Gastrocnemius medialis (tissue), 4 donors: Measurements from ENCODE around the gene DYNC2I2. TPM values are rescaled to one million over a fixed set of nuclear protein-coding genes. Genes with fewer than 3 reads are reported as not detected.

ENCODE experiments used
- ATAC-seq, 2 donors: fragments of 150-250 bp; one replicate each; pipeline ENCODE4 v1.9.1; 2016
- DNase-seq, 2 donors: peaks; one replicate each; pipeline ENCODE4 v3.0.0-alpha.2; 2019
- H3K27ac ChIP-seq, 4 donors: fragments of 200-600 bp; sonication (generic); 1 replicate in 1 of 4; 2 replicates in 3 of 4; pipeline ENCODE4 v1.5.1; 2016 to 2018; ENCODE audit warnings: mild to moderate bottlenecking in 2 of 4, moderate library complexity in 1 of 4
- H3K27me3 ChIP-seq, 3 donors: fragments of 200-600 bp; sonication (generic) in 2 of 3; 1 replicate in 1 of 3; 2 replicates in 2 of 3; pipeline versions ENCODE4 v1.5.1 to v1.6.0; 2016 to 2019; ENCODE audit warnings: mild to moderate bottlenecking in 1 of 3, moderate library complexity in 1 of 3
- H3K36me3 ChIP-seq, 2 donors: fragments of 200-600 bp; sonication (generic) in 1 of 2; one replicate each; pipeline ENCODE4 v1.5.1; 2017 to 2018
- H3K4me1 ChIP-seq, 2 donors: fragments of 200-600 bp; sonication (generic) in 1 of 2; one replicate each; pipeline ENCODE4 v1.5.1; 2016 to 2017; ENCODE audit warnings: mild to moderate bottlenecking in 2 of 2
- H3K4me3 ChIP-seq, 4 donors: fragments of 200-600 bp; sonication (generic) in 3 of 4; 1 replicate in 1 of 4; 2 replicates in 3 of 4; pipeline ENCODE4 v1.5.1; 2016 to 2019; ENCODE audit warnings: mild to moderate bottlenecking in 2 of 4
- H3K9me3 ChIP-seq, 3 donors: fragments of 200-600 bp; sonication (generic) in 2 of 3; 1 replicate in 1 of 3; 2 replicates in 2 of 3; pipeline ENCODE4 v1.5.1; 2016 to 2019
- POLR2A ChIP-seq, 2 donors: fragments of 450-650 bp; IDR thresholded peaks; one replicate each; pipeline ENCODE4 v1.6.1; 2017; ENCODE audit warnings: antibody characterized with exemption in 2 of 2, mild to moderate bottlenecking in 2 of 2, moderate library complexity in 2 of 2
- in situ Hi-C, 4 donors: fragments of 200-750 bp; cut with MboI; loops; one replicate each; pipeline versions ENCODE4 v1.15.0 to v1.8.0; 2017; ENCODE audit warnings: low sequenced_read_pairs in 4 of 4
- intact Hi-C: fragments of 100-400 bp; cut with DNase I; formaldehyde crosslinking; loops from one replicate; pipeline ENCODE4 v1.15.1; 2023; ENCODE audit warnings: low total_unique reads
- total RNA-seq, 4 donors: library from RNA; depleted of rRNA; stranded (reverse); fragments of >200 nt; gene quantifications; one replicate each; pipeline versions ENCODE4 v1.1.0 to v1.2.3, GENCODE V29; 2016
- TF ChIP-seq, protein P1 (sequence below), 5 experiments: fragments of 450-650 bp in 3 of 5; fragments of 200-600 bp in 2 of 5; sonication (generic) in 2 of 5; IDR thresholded peaks in 4 of 5; conservative IDR thresholded peaks in 1 of 5; 1 replicate in 4 of 5; 2 replicates in 1 of 5; pipeline ENCODE4 v1.5.1; 2016 to 2019; ENCODE audit warnings: antibody characterized with exemption in 5 of 5, mild to moderate bottlenecking in 3 of 5, moderate library complexity in 3 of 5

Gene DYNC2I2
- 10 to 100 TPM; 11.4 to 29.1 (median 21.1) TPM for total RNA-seq

DNA sequence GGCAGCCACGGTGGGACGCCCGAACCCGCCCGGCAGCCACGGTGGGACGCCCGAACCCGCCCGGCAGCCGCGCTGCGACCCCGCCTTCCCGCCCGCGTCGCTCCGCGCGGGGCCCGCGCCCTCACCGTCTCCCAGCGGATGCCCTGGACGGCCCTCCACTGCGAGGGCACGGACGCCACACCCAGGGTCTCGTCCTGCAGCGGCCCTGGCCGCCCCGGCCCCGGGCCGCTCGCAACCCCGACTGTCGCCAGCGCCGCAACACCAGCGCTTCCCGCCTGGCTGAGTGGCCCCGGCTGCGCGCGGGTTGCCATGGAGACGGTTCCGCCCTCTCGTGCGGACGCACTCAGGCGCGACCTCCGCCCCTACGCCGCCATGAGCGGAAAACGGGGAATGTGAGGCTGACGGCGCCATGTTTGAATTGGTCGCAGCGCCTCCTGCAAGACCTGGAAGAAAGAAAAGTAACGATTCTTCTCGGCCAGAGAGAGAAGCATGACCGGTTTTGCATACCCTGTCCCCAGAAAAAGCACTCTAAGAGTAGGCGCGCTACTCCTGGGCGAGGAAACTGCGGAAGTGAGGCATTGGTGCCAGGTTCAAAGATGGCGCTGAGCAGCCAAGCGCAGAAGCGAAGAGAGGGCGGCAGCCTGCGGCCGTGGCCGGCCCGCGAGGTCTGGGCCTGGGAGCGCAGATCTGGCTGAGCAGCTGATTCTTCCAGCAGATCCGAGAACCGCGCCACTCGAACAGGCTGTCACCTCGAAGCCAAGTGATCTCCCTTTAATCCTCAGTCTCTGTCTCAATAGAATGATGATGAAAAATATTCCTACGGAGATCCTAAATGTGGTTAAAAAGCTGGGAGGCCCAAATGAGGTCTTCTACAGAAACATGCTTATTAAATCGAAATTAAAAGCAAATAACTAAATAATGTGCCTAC lies at the start of gene DYNC2I2:
Gene DYNC2I2 (minus strand): TSS at position 432 of the 928 bp plus-strand sequence. CDS start 121 bp downstream, at position 311.
- DNase-seq (peak; percentile 94), ATAC-seq (peak; percentile 99)
- in situ Hi-C loops: no loop called here
- Histone ChIP-seq H3K4me1 (no peaks in the 10 kb centered on the region), H3K27me3 (no peaks in the 10 kb centered on the region), H3K9me3 (no peaks in the 10 kb centered on the region), H3K4me3 (peak within 1 kb of the TSS; percentile 48 to 83 (median 71)), H3K27ac (peak within 1 kb of the TSS; percentile 92 to 100 (median 94)), H3K36me3 (no peaks in the 10 kb centered on the region)
- TF ChIP-seq POLR2A (IDR thresholded peaks at IDR 0.05): peak; percentile 20 to 29
- TF ChIP-seq, protein P1, sequence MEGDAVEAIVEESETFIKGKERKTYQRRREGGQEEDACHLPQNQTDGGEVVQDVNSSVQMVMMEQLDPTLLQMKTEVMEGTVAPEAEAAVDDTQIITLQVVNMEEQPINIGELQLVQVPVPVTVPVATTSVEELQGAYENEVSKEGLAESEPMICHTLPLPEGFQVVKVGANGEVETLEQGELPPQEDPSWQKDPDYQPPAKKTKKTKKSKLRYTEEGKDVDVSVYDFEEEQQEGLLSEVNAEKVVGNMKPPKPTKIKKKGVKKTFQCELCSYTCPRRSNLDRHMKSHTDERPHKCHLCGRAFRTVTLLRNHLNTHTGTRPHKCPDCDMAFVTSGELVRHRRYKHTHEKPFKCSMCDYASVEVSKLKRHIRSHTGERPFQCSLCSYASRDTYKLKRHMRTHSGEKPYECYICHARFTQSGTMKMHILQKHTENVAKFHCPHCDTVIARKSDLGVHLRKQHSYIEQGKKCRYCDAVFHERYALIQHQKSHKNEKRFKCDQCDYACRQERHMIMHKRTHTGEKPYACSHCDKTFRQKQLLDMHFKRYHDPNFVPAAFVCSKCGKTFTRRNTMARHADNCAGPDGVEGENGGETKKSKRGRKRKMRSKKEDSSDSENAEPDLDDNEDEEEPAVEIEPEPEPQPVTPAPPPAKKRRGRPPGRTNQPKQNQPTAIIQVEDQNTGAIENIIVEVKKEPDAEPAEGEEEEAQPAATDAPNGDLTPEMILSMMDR (IDR thresholded peaks at IDR 0.05 in 4 of 5, conservative IDR thresholded peaks at IDR 0.05 in 1 of 5): peak in 1 of 5 experiments; percentile 9
- intact Hi-C loops: loop anchor here (1.0 to 2.0 kb wide), 3 partner anchors 22 to 48 kb away; partner anchors contain the start of gene SET

GRCh38 chr9:128706045-128706444 lies 49.4 kb upstream of the DYNC2I2 start:
- Histone ChIP-seq H3K27ac (no peak overlapping the region), H3K27me3 (no peaks in the 10 kb centered on the region), H3K4me3 (no peak overlapping the region), H3K9me3 (no peaks in the 10 kb centered on the region), H3K4me1 (peaks cover 0 to 11% of the 10 kb centered on the region in 2 donors), H3K36me3 (no peaks in the 10 kb centered on the region)
- ATAC-seq (no peak), DNase-seq (no peak)
- intact Hi-C loops: no loop called here
- TF ChIP-seq, protein P1 (IDR thresholded peaks at IDR 0.05 in 4 of 5, conservative IDR thresholded peaks at IDR 0.05 in 1 of 5): no peak
- no peak for TF ChIP-seq POLR2A (IDR thresholded peaks at IDR 0.05)
- in situ Hi-C loops: no loop called here

- no peak overlapping the region for H3K4me3 ChIP-seq
- ATAC-seq (no peak), DNase-seq (no peak)
- H3K27me3 ChIP-seq: no peaks in the 10 kb centered on the region
- H3K36me3 ChIP-seq: no peaks in the 10 kb centered on the region
- H3K27ac ChIP-seq: peak overlapping the region in 3 of 4 donors; percentile 69 to 79 (median 69)
- no peaks in the 10 kb centered on the region for H3K9me3 ChIP-seq
- TF ChIP-seq POLR2A (IDR thresholded peaks at IDR 0.05): no peak
- TF ChIP-seq, protein P1 (IDR thresholded peaks at IDR 0.05 in 4 of 5, conservative IDR thresholded peaks at IDR 0.05 in 1 of 5): no peak
- intact Hi-C loops: no loop called here
- in situ Hi-C loops: no loop called here
- peaks cover 0 to 11% of the 10 kb centered on the region in 2 donors for H3K4me1 ChIP-seq
These were observed 48.7 kb upstream of the DYNC2I2 start for GRCh38 chr9:128705051-128705965.

DNA sequence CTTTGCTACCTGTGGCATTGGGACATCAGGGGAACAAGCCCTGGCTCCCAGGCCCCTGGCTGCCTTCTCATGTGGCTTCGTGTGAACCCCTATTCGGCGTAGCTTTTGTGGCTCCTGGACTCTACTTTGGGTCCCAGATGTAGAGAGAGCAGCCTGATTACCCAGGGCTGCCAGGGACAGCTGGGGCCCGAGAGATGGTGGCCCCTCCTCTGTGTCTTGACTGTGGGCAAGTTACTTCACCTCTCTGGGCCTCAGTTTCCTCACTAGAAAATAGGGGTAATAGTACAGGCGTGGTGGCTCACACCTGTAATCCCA lies 47.7 kb upstream of the DYNC2I2 start:
- peaks cover 0 to 11% of the 10 kb centered on the region in 2 donors for H3K4me1 ChIP-seq
- intact Hi-C loops (no loop called here), in situ Hi-C loops (no loop called here)
- no peaks in the 10 kb centered on the region for H3K36me3 ChIP-seq
- TF ChIP-seq, protein P1 (IDR thresholded peaks at IDR 0.05 in 4 of 5, conservative IDR thresholded peaks at IDR 0.05 in 1 of 5): no peak
- TF ChIP-seq POLR2A (IDR thresholded peaks at IDR 0.05): no peak
- no peaks in the 10 kb centered on the region for H3K9me3 ChIP-seq
- peak overlapping the region in 1 of 4 donors; percentile 62 for H3K4me3 ChIP-seq
- DNase-seq (no peak), ATAC-seq (no peak)
- H3K27me3 ChIP-seq: no peaks in the 10 kb centered on the region
- H3K27ac ChIP-seq: peak overlapping the region; percentile 69 to 79 (median 74)
